ENCODE data around the gene KRT1.

- TF ChIP-seq EZH2 (IDR thresholded peaks at IDR 0.05; ENCODE audit: insufficient read depth, poor library complexity, severe bottlenecking) (no peak), EZH2phosphoT487 (IDR thresholded peaks at IDR 0.05; ENCODE audit: insufficient read depth, low read depth) (no peak)
Observed at GRCh38 chr12:52682938-52683574, 2.8 kb upstream of the KRT1 start.

Data from GM23248 (cell line).